Tibial artery (tissue), 4 donors: ENCODE measurements around the gene WDR5.
A peak's percentile ranks its signal among the peaks of the same experiment; 100 is the strongest.

Source experiments
- DNase-seq, 2 donors: peaks; one replicate each; pipeline ENCODE4 v3.0.0-alpha.2; 2019
- H3K27ac ChIP-seq, 2 donors: fragments of 200-600 bp; sonication (generic) in 1 of 2; 1 replicate in 1 of 2; 2 replicates in 1 of 2; pipeline ENCODE4 v1.5.1; 2018 to 2019; ENCODE audit warnings: mild to moderate bottlenecking in 1 of 2
- H3K27me3 ChIP-seq, 2 donors: fragments of 200-600 bp; sonication (generic) in 1 of 2; one replicate each; pipeline versions ENCODE4 v1.5.1 to v1.6.0; 2016 to 2019
- H3K36me3 ChIP-seq, 3 donors: fragments of 200-600 bp; sonication (generic) in 2 of 3; one replicate each; pipeline ENCODE4 v1.5.1; 2016 to 2019; ENCODE audit warnings: mild to moderate bottlenecking in 2 of 3
- H3K4me1 ChIP-seq, 4 donors: fragments of 200-600 bp; sonication (generic) in 2 of 4; 1 replicate in 3 of 4; 2 replicates in 1 of 4; pipeline ENCODE4 v1.5.1; 2016 to 2019
- H3K4me3 ChIP-seq, 2 donors: fragments of 200-600 bp; sonication (generic) in 1 of 2; 1 replicate in 1 of 2; 2 replicates in 1 of 2; pipeline ENCODE4 v1.5.1; 2018 to 2019; ENCODE audit warnings: mild to moderate bottlenecking in 2 of 2
- H3K9me3 ChIP-seq, 3 donors: fragments of 200-600 bp; sonication (generic) in 1 of 3; one replicate each; pipeline ENCODE4 v1.5.1; 2016 to 2019
- intact Hi-C: fragments of 100-400 bp; cut with DNase I; formaldehyde crosslinking; loops from one replicate; pipeline ENCODE4 v1.15.0; 2023; ENCODE audit warnings: low total_unique reads
- TF ChIP-seq, protein P1 (sequence below), 2 experiments: fragments of 200-600 bp in 1 of 2; fragments of 450-650 bp in 1 of 2; IDR thresholded peaks; one replicate each; pipeline ENCODE4 v1.5.1; 2017 to 2019; ENCODE audit warnings: antibody characterized with exemption in 2 of 2, mild to moderate bottlenecking in 1 of 2, moderate library complexity in 1 of 2

The WDR5 gene

GRCh38 chr9:134205672-134206310, 69.9 kb downstream of the WDR5 start:
- H3K4me1 ChIP-seq, result peaks cover 0 to 7% (median 3%) of the 10 kb centered on the region in 4 donors
- peaks cover 0 to 16% of the 10 kb centered on the region in 2 donors for H3K27me3 ChIP-seq
- no peak overlapping the region for H3K27ac ChIP-seq
- H3K9me3 ChIP-seq, result peaks cover 0 to 32% (median 16%) of the 10 kb centered on the region in 3 donors
- intact Hi-C loops, result no loop called here
- no peak overlapping the region for H3K4me3 ChIP-seq
- DNase-seq, result peak in 1 of 2 donors; percentile 65
- TF ChIP-seq, protein P1, sequence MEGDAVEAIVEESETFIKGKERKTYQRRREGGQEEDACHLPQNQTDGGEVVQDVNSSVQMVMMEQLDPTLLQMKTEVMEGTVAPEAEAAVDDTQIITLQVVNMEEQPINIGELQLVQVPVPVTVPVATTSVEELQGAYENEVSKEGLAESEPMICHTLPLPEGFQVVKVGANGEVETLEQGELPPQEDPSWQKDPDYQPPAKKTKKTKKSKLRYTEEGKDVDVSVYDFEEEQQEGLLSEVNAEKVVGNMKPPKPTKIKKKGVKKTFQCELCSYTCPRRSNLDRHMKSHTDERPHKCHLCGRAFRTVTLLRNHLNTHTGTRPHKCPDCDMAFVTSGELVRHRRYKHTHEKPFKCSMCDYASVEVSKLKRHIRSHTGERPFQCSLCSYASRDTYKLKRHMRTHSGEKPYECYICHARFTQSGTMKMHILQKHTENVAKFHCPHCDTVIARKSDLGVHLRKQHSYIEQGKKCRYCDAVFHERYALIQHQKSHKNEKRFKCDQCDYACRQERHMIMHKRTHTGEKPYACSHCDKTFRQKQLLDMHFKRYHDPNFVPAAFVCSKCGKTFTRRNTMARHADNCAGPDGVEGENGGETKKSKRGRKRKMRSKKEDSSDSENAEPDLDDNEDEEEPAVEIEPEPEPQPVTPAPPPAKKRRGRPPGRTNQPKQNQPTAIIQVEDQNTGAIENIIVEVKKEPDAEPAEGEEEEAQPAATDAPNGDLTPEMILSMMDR (IDR thresholded peaks at IDR 0.05), result no peak
- H3K36me3 ChIP-seq, result peaks cover 0 to 3% (median 0%) of the 10 kb centered on the region in 3 donors

DNA sequence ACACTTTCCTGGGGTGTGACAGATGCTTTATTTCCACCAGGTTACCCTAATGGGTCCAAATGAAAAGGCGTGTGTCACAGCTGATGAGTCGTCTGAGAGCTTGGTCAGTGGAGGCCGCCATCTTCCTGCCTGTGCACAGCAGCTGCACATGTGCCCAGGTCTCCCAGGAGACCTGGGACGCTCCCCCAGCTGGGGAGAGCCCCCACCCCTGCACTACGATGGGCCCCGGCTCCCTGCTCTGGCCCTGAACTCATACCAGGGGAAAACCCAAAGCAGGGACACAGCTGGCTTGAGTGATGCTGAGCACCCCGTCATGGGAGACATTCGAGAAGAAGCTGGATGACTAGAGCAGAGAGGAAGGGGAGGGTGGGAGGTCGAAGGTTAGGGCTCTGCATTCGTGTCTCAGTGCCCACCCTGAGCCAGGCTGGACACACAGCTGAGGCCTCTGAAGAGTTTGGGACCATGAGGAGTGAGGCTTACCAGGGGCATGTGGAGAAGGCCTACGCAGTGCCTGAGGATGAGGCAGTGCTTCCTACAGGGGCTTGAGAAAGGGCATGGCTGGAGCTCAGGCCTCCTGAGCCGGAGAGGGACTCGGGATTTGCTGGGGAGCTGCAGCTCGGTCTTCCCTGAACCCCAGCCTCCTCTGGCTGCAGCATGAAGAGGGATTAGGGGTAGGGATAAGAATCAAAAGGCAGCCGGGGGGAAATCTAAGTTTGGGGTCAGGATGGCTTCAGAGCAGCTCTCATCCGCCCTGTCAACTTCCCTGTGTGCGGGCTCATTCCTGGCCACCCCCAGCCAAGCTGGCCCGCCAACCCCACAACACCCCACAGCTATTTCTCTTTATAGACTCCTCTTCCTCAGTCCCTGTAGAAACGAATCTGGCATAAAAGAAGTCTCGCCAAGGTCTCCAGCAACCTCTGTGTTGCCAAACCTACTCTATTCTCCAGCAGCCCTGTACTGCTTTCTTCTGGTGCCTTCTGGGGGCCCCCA, 70.7 kb downstream of the WDR5 start:
- no peak overlapping the region for H3K27ac ChIP-seq
- H3K36me3 ChIP-seq, result peaks cover 0 to 1% (median 0%) of the 10 kb centered on the region in 3 donors
- peaks cover 0 to 24% (median 12%) of the 10 kb centered on the region in 3 donors for H3K9me3 ChIP-seq
- H3K4me1 ChIP-seq, result peaks cover 0 to 14% (median 7%) of the 10 kb centered on the region in 4 donors
- TF ChIP-seq, protein P1 (IDR thresholded peaks at IDR 0.05), result no peak
- DNase-seq, result no peak
- no peak overlapping the region for H3K4me3 ChIP-seq
- H3K27me3 ChIP-seq, result peaks cover 0 to 16% of the 10 kb centered on the region in 2 donors
- intact Hi-C loops, result no loop called here

DNA sequence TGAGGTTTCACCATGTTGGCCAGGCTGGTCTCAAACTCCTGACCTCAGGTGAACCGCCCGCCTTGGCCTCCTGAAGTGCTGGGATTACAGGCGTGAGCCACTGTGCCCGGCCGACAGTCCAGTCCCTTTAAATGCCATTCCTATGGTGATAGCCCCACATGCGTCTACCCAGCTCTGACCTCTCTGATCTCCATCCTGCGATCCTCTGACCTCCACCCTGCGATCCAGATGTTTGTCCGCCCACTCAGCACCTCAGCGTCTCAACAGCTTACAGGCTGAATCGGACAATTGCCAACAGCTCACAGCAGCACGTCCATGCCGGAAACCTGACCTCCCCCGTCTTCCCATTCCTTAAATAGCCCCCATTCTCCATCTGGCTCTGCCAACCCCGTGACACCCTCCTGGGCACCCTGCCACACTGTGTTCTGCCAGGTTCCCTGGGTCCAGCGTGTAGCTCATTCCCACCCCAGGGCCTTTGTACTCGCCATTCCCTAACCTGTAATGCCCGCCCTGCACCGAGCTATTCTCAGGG, 72.5 kb downstream of the WDR5 start:
- DNase-seq, result no peak
- Histone ChIP-seq H3K4me3 (no peak overlapping the region), H3K9me3 (peaks cover 0 to 15% (median 11%) of the 10 kb centered on the region in 3 donors), H3K36me3 (no peaks in the 10 kb centered on the region), H3K4me1 (peaks cover 0 to 16% (median 7%) of the 10 kb centered on the region in 4 donors), H3K27me3 (peaks cover 0 to 16% of the 10 kb centered on the region in 2 donors), H3K27ac (no peak overlapping the region)
- intact Hi-C loops, result no loop called here
- TF ChIP-seq, protein P1 (IDR thresholded peaks at IDR 0.05), result no peak

- intact Hi-C loops, result no loop called here
- Histone ChIP-seq H3K4me1 (peaks cover 0 to 16% (median 7%) of the 10 kb centered on the region in 4 donors), H3K4me3 (no peak overlapping the region), H3K9me3 (peaks cover 0 to 8% (median 5%) of the 10 kb centered on the region in 3 donors), H3K27ac (no peak overlapping the region), H3K36me3 (no peaks in the 10 kb centered on the region), H3K27me3 (peaks cover 0 to 16% of the 10 kb centered on the region in 2 donors)
- TF ChIP-seq, protein P1 (IDR thresholded peaks at IDR 0.05), result no peak
- DNase-seq, result no peak
Observed at GRCh38 chr9:134208981-134209725, 73.3 kb downstream of the WDR5 start.
